Neural progenitor cell (in vitro differentiated cells): ENCODE data around the gene SHBG. TPM values are rescaled to one million over a fixed set of nuclear protein-coding genes. Genes with fewer than 3 reads are reported as not detected.

Experiments used
- DNase-seq: peaks from one replicate; pipeline ENCODE4 v3.0.0-alpha.2; 2016; ENCODE audit warnings: low spot score
- H2AFZ ChIP-seq: fragments of 200-600 bp; sonication (generic); replicated peaks from 2 replicates; pipeline ENCODE4 v1.6.1; 2016; ENCODE audit warnings: antibody characterized with exemption
- H3F3A ChIP-seq: fragments of 200-600 bp; sonication (generic); 2 replicates; pipeline ENCODE4 v1.6.1; 2016; ENCODE audit warnings: antibody characterized with exemption, low read depth
- H3K27ac ChIP-seq: fragments of 200-600 bp; sonication (generic); 2 replicates; pipeline ENCODE4 v1.5.1; 2016; ENCODE audit warnings: mild to moderate bottlenecking
- H3K27me3 ChIP-seq: fragments of 200-600 bp; sonication (generic); 2 replicates; pipeline ENCODE4 v1.6.1; 2016; ENCODE audit warnings: mild to moderate bottlenecking, moderate library complexity
- H3K36me3 ChIP-seq: fragments of 200-600 bp; sonication (generic); 2 replicates; pipeline ENCODE4 v1.5.1; 2016
- H3K4me1 ChIP-seq: fragments of 200-600 bp; sonication (generic); 2 replicates; pipeline ENCODE4 v1.6.1; 2016; ENCODE audit warnings: mixed run types
- H3K4me2 ChIP-seq: fragments of 200-600 bp; sonication (generic); 2 replicates; pipeline ENCODE4 v1.6.1; 2016
- H3K4me3 ChIP-seq: fragments of 200-600 bp; sonication (generic); 2 replicates; pipeline ENCODE4 v1.5.1; 2016
- H3K79me2 ChIP-seq: fragments of 200-600 bp; sonication (generic); 2 replicates; pipeline ENCODE4 v1.6.1; 2016; ENCODE audit warnings: low read depth
- H3K9ac ChIP-seq: fragments of 200-600 bp; sonication (generic); 2 replicates; pipeline ENCODE4 v1.6.1; 2016
- H3K9me3 ChIP-seq: fragments of 200-600 bp; sonication (generic); 2 replicates; pipeline ENCODE4 v1.5.1; 2016; ENCODE audit warnings: low read depth
- H4K20me1 ChIP-seq: fragments of 200-600 bp; sonication (generic); 2 replicates; pipeline ENCODE4 v1.6.1; 2016; ENCODE audit warnings: low read depth
- H3K27ac Mint-ChIP-seq: 3 replicates; pipeline ENCODE4 v1.8.0; 2021; ENCODE audit warnings: mixed read lengths
- H3K27me3 Mint-ChIP-seq: 2 replicates; pipeline ENCODE4 v1.8.0; 2022; ENCODE audit warnings: low read depth, mild to moderate bottlenecking, inconsistent platforms, moderate library complexity, mixed read lengths; ENCODE audit not compliant: insufficient read depth
- H3K36me3 Mint-ChIP-seq: 3 replicates; pipeline ENCODE4 v1.8.0; 2021; ENCODE audit warnings: mixed read lengths
- H3K4me1 Mint-ChIP-seq: 3 replicates; pipeline ENCODE4 v1.8.0; 2021; ENCODE audit warnings: mixed read lengths
- H3K4me3 Mint-ChIP-seq: 3 replicates; pipeline ENCODE4 v1.8.0; 2021; ENCODE audit warnings: mild to moderate bottlenecking, moderate library complexity, mixed read lengths
- H3K9me3 Mint-ChIP-seq: 3 replicates; pipeline ENCODE4 v1.8.0; 2020; ENCODE audit warnings: mixed read lengths
- CTCF ChIP-seq: fragments of 200-600 bp; sonication (generic); IDR thresholded peaks from 2 replicates; pipeline ENCODE4 v1.5.1; 2017; ENCODE audit warnings: antibody characterized with exemption, mild to moderate bottlenecking
- EZH2 ChIP-seq: fragments of 200-600 bp; sonication (generic); IDR thresholded peaks from 2 replicates; pipeline ENCODE4 v1.6.1; 2017; ENCODE audit warnings: antibody characterized with exemption, mild to moderate bottlenecking, moderate library complexity
- EZH2phosphoT487 ChIP-seq: fragments of 200-600 bp; sonication (generic); IDR thresholded peaks from 2 replicates; pipeline ENCODE4 v1.6.1; 2017; ENCODE audit warnings: antibody characterized with exemption
- total RNA-seq: library from RNA; depleted of rRNA; stranded (reverse); fragments of >200 nt; gene quantifications from 2 replicates; pipeline ENCODE4 v1.2.3, GENCODE V29; 2015; ENCODE audit warnings: low replicate concordance

SHBG gene
- total RNA-seq, 1 donor from 2014 or later: not detected

DNA sequence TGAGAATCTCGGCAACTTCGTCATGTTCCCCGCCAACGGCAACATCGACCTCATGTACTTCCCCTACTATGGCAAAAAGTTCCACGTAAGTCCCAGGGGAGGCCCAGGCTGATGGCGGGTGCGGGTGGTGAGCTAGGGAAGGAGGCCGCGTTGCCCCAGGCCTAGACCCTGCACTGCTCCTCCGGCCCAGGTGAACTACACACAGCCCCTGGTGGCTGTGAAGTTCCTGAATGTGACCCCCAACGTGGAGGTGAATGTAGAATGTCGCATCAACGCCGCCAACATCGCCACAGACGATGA lies 25.6 kb downstream of the SHBG start:
- Mint-ChIP-seq H3K4me1 (peaks cover 40% of the 10 kb centered on the region), H3K27me3 (peaks cover 10% of the 10 kb centered on the region), H3K36me3 (peaks cover 21% of the 10 kb centered on the region), H3K4me3 (peak overlapping the region; percentile 65), H3K9me3 (no peaks in the 10 kb centered on the region), H3K27ac (no peak overlapping the region)
- TF ChIP-seq EZH2phosphoT487 (no peak), EZH2 (no peak), CTCF (no peak)
- H3K4me2 ChIP-seq: no peak overlapping the region
- no peaks in the 10 kb centered on the region for H3K36me3 ChIP-seq
- H3K9ac ChIP-seq: no peak overlapping the region
- H2AFZ ChIP-seq: no peak overlapping the region
- no peaks in the 10 kb centered on the region for H3K79me2 ChIP-seq
- H3K9me3 ChIP-seq: no peaks in the 10 kb centered on the region
- DNase-seq: no peak
- H3K27ac ChIP-seq: no peak overlapping the region
- peaks cover 31% of the 10 kb centered on the region for H3K27me3 ChIP-seq
- no peak overlapping the region for H3K4me3 ChIP-seq
- no peaks in the 10 kb centered on the region for H4K20me1 ChIP-seq
- H3K4me1 ChIP-seq: peaks cover 8% of the 10 kb centered on the region
- H3F3A ChIP-seq: peaks cover 39% of the 10 kb centered on the region

DNA sequence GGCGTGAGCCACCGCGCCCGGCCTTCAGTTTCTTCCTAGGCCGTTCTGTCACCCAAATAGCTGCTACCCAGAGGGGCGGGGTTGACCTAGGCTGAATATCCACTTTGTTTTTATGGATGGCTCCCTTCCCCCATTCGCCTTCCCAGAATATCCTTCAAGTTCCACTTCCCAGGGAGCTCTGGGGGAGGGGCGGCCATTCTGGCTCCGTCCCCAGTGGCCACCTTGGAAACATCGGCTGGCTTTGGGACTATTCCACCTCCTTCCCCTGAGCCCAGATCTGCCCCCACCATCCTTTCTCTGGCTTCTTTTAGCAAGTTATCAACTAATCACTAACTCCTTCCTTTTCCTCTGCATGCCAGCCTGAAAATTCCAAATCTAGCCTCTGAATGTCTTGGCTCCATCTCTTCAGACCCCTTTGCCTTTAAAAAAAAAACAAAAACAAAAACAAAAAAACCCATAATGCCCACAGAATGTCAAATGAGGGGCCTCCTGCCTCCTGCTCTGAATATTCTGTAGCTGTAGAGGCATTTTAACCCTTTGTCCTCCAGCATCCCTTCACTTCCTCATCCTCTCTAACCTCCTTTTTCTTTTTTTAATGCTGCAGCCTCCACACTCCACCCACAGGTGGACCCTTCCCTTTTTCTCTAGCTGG lies 27.1 kb downstream of the SHBG start:
- H3K36me3 ChIP-seq: no peaks in the 10 kb centered on the region
- H3K4me2 ChIP-seq: peak overlapping the region; percentile 52
- peaks cover 21% of the 10 kb centered on the region for H3K36me3 Mint-ChIP-seq

DNA sequence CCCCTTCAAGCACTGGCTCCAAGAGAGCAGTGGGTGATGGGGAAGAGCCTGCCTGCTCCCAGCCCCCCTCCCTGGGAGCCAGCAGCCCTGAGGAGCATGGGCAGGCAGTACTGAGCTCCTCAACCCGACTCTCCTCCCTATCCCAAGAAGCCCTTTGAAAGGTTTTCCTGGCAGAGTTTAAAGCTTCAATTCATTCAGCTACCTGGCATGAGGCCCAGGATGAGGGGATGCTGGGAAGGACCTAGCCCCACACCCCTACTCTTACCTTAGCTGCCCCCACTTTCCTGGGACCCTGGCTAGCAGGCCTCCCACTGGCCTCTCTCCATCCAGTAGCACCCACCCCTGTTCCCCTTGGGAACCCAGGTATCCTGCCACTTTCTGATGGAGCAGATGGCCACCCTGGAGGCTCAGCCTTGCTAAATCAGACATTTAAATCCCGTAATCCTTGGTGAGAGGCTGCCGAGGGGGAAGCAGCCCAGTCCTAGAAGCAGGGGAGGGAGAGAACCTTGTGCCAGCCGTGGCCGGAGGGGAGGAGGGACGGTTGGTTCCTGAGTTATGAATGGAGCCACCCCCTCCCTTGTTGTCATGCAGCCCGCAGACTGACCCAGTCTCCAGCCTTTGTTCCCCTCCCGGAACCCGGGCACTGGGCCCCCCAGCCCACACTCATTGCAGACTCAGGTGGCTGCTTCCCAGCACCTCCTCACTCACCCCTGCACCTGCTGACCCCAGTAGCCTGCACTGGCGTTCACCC lies 37.9 kb downstream of the SHBG start:
- no peak overlapping the region for H3K4me2 ChIP-seq
- no peak for TF ChIP-seq EZH2
- TF ChIP-seq CTCF: no peak
- TF ChIP-seq EZH2phosphoT487: no peak
- no peak overlapping the region for H2AFZ ChIP-seq
- H3K9me3 ChIP-seq: no peaks in the 10 kb centered on the region
- H4K20me1 ChIP-seq: no peaks in the 10 kb centered on the region
- no peaks in the 10 kb centered on the region for H3K36me3 ChIP-seq
- no peak overlapping the region for H3K4me3 ChIP-seq
- no peaks in the 10 kb centered on the region for H3K9me3 Mint-ChIP-seq
- no peak overlapping the region for H3K9ac ChIP-seq
- H3F3A ChIP-seq: peaks cover 6% of the 10 kb centered on the region
- no peak overlapping the region for H3K4me3 Mint-ChIP-seq
- H3K27me3 ChIP-seq: no peaks in the 10 kb centered on the region
- H3K36me3 Mint-ChIP-seq: peaks cover 20% of the 10 kb centered on the region
- no peaks in the 10 kb centered on the region for H3K4me1 ChIP-seq
- no peaks in the 10 kb centered on the region for H3K79me2 ChIP-seq
- no peak for DNase-seq
- peaks cover 5% of the 10 kb centered on the region for H3K27me3 Mint-ChIP-seq
- H3K27ac ChIP-seq: no peak overlapping the region
- no peak overlapping the region for H3K27ac Mint-ChIP-seq
- no peaks in the 10 kb centered on the region for H3K4me1 Mint-ChIP-seq

More for the DNA sequence above, 27.1 kb downstream of the SHBG start:
- Histone ChIP-seq H3K9ac (no peak overlapping the region), H3K9me3 (no peaks in the 10 kb centered on the region), H3K4me3 (no peak overlapping the region), H3F3A (peaks cover 28% of the 10 kb centered on the region), H4K20me1 (no peaks in the 10 kb centered on the region), H2AFZ (no peak overlapping the region), H3K4me1 (peaks cover 8% of the 10 kb centered on the region), H3K27ac (no peak overlapping the region), H3K27me3 (peaks cover 17% of the 10 kb centered on the region), H3K79me2 (no peaks in the 10 kb centered on the region)
- Mint-ChIP-seq H3K27ac (peak overlapping the region; percentile 44), H3K27me3 (peaks cover 6% of the 10 kb centered on the region), H3K4me1 (peaks cover 33% of the 10 kb centered on the region), H3K9me3 (no peaks in the 10 kb centered on the region), H3K4me3 (peak overlapping the region; percentile 59)
- TF ChIP-seq EZH2phosphoT487 (no peak), EZH2 (no peak), CTCF (no peak)
- DNase-seq: peak; percentile 59
